ENCODE measurements around the gene PXDN.

PXDN gene

DNA sequence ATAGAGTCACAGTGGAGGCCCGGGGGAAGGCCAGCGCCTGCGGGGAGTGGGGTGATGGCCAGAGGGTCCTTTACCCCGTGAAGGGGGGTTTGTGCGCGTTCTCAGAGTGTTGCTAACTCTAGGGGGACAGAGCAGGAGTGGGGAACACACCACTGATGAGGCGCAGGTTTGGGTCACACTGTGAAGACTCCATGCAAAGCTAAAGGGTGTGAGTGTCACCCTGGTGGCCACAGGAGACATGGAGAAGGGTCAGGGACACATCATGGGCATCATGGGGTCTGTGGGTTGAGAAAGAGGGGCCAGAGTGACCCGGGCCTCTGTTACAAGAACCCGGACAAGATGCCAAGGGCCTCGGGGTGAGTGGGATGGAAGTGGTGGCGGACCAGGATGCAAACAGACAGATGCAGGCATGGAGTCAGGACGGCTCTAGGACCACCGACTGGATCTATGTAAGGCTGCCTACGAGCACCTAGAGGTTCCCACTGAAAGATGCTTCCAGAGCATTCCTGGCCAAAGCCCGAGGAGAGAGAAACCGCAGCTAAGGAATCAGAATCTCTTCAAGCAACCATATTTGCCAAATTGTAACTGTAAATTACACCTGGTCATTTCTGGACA lies 84.3 kb downstream of the PXDN start:
- no peak overlapping the region for H3K4me2 ChIP-seq (ENCODE audit: low read length)
- H3K4me3 ChIP-seq (ENCODE audit: low read length): no peak overlapping the region
- no peaks in the 10 kb centered on the region for H3K27me3 ChIP-seq (ENCODE audit: control insufficient read depth, insufficient read depth, low read length)
- H3K4me1 ChIP-seq (ENCODE audit: control insufficient read depth, insufficient read depth, low read length): peaks cover 20% of the 10 kb centered on the region
- H3K36me3 ChIP-seq (ENCODE audit: insufficient read depth, low read length): peaks cover 72% of the 10 kb centered on the region
- no peak overlapping the region for H3K9ac ChIP-seq (ENCODE audit: low read depth, low read length)
- H3K9me3 ChIP-seq (replicated peaks; ENCODE audit: low read length): no peaks in the 10 kb centered on the region

DNA sequence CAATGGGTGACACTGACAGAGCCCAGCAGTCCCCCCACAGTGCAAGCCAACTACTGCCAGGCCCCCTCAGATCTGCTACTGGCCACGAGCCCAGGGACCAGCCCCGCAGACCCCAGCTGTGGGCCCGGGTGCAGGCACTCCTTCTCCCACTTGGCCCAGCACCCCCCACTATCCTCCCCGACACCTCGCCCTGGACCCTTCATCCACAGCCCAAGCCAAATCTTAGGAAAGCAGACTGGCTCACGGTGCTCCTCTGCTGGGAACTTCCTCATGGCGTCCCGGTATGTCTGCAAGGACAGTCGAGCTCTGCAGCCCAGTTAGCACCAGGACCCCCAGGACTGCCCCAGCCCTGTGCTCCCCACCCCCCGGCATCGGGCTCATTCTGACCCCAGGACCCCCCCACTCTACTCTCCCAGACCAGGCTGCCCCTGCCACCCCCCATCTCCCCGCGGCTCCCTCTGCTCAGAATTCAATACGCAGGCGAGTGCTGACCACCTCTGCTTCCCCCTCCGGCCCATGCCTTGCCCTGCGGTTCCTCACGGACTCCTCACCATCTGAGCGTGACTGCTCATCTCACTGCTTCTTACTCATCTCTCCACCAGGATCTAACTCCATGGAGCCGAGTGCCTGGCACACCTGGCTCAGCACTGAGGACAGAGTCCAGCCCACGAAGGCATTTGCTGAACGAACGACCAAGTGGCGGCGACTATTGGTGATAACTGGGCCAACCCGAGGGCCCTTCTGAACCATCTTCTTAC lies 85.7 kb downstream of the PXDN start:
- H3K9me3 ChIP-seq (replicated peaks; ENCODE audit: low read length): no peaks in the 10 kb centered on the region
- peaks cover 34% of the 10 kb centered on the region for H3K4me1 ChIP-seq (ENCODE audit: control insufficient read depth, insufficient read depth, low read length)
- H3K4me3 ChIP-seq (ENCODE audit: low read length): no peak overlapping the region
- H3K36me3 ChIP-seq (ENCODE audit: insufficient read depth, low read length): peaks cover 57% of the 10 kb centered on the region
- no peaks in the 10 kb centered on the region for H3K27me3 ChIP-seq (ENCODE audit: control insufficient read depth, insufficient read depth, low read length)
- H3K9ac ChIP-seq (ENCODE audit: low read depth, low read length): no peak overlapping the region
- H3K4me2 ChIP-seq (ENCODE audit: low read length): no peak overlapping the region

GRCh38 chr2:1656961-1657841 lies 87.1 kb downstream of the PXDN start:
- H3K4me3 ChIP-seq (ENCODE audit: low read length): no peak overlapping the region
- H3K9me3 ChIP-seq (replicated peaks; ENCODE audit: low read length): no peaks in the 10 kb centered on the region
- H3K27me3 ChIP-seq (ENCODE audit: control insufficient read depth, insufficient read depth, low read length): no peaks in the 10 kb centered on the region
- H3K4me2 ChIP-seq (ENCODE audit: low read length): no peak overlapping the region
- H3K4me1 ChIP-seq (ENCODE audit: control insufficient read depth, insufficient read depth, low read length): peaks cover 48% of the 10 kb centered on the region
- H3K36me3 ChIP-seq (ENCODE audit: insufficient read depth, low read length): peaks cover 46% of the 10 kb centered on the region
- H3K9ac ChIP-seq (ENCODE audit: low read depth, low read length): no peak overlapping the region

- Histone ChIP-seq H3K27me3 (ENCODE audit: control insufficient read depth, insufficient read depth, low read length) (no peaks in the 10 kb centered on the region), H3K4me1 (ENCODE audit: control insufficient read depth, insufficient read depth, low read length) (peaks cover 55% of the 10 kb centered on the region), H3K36me3 (ENCODE audit: insufficient read depth, low read length) (peaks cover 46% of the 10 kb centered on the region), H3K9ac (ENCODE audit: low read depth, low read length) (peak overlapping the region; percentile 13), H3K9me3 (replicated peaks; ENCODE audit: low read length) (no peaks in the 10 kb centered on the region), H3K4me2 (ENCODE audit: low read length) (no peak overlapping the region), H3K4me3 (ENCODE audit: low read length) (no peak overlapping the region)
Observed at GRCh38 chr2:1656326-1656960, 87.9 kb downstream of the PXDN start.

- H3K36me3 ChIP-seq (ENCODE audit: insufficient read depth, low read length): peaks cover 46% of the 10 kb centered on the region
- no peaks in the 10 kb centered on the region for H3K9me3 ChIP-seq (replicated peaks; ENCODE audit: low read length)
- H3K27me3 ChIP-seq (ENCODE audit: control insufficient read depth, insufficient read depth, low read length): no peaks in the 10 kb centered on the region
- no peak overlapping the region for H3K4me3 ChIP-seq (ENCODE audit: low read length)
- H3K4me2 ChIP-seq (ENCODE audit: low read length): no peak overlapping the region
- peak overlapping the region; percentile 86 for H3K9ac ChIP-seq (ENCODE audit: low read depth, low read length)
- peaks cover 65% of the 10 kb centered on the region for H3K4me1 ChIP-seq (ENCODE audit: control insufficient read depth, insufficient read depth, low read length)
Observed at GRCh38 chr2:1655461-1655860, 88.9 kb downstream of the PXDN start.

GRCh38 chr2:1654696-1655374 lies 89.5 kb downstream of the PXDN start:
- no peaks in the 10 kb centered on the region for H3K27me3 ChIP-seq (ENCODE audit: control insufficient read depth, insufficient read depth, low read length)
- peaks cover 46% of the 10 kb centered on the region for H3K36me3 ChIP-seq (ENCODE audit: insufficient read depth, low read length)
- H3K4me1 ChIP-seq (ENCODE audit: control insufficient read depth, insufficient read depth, low read length): peaks cover 66% of the 10 kb centered on the region
- H3K4me3 ChIP-seq (ENCODE audit: low read length): peak overlapping the region; percentile 16
- no peaks in the 10 kb centered on the region for H3K9me3 ChIP-seq (replicated peaks; ENCODE audit: low read length)
- peak overlapping the region; percentile 67 for H3K4me2 ChIP-seq (ENCODE audit: low read length)
- H3K9ac ChIP-seq (ENCODE audit: low read depth, low read length): peak overlapping the region; percentile 86

DNA sequence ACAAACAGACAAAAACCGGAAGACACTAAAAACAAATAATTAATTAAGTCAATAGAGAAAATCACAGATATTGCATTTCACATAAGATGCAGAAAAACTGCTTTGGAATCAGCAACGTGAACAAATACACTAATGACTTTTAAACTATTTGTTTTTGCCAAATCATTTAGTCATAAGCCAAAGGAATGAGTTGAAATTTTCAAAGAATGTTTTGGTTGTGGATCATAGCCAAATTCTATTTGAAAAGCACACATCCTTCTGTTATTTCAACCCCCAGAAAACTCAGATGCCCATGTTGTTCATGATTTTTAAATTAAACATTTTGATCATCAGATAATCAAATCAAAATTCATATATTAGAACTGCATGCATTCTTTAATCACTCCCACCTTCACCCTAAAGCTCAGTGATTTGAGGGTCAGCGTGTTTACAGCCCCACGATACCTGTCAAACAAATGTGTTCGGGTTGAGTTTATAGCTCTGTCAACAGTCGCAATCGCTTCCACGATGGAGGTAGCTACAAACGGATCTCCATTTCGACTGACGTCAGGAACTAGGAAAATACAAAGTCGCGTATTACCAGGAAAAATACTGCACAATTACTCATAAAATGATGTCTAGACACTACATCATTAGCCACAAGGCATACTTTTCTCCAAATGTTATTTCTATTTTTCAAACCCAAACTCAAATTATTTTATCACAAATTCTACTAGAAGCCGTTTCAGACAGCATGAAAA lies 90.2 kb downstream of the PXDN start:
- Histone ChIP-seq H3K27me3 (ENCODE audit: control insufficient read depth, insufficient read depth, low read length) (no peaks in the 10 kb centered on the region), H3K9ac (ENCODE audit: low read depth, low read length) (peak overlapping the region; percentile 86), H3K9me3 (replicated peaks; ENCODE audit: low read length) (no peaks in the 10 kb centered on the region), H3K36me3 (ENCODE audit: insufficient read depth, low read length) (peaks cover 46% of the 10 kb centered on the region), H3K4me3 (ENCODE audit: low read length) (peak overlapping the region; percentile 22), H3K4me2 (ENCODE audit: low read length) (peak overlapping the region; percentile 67), H3K4me1 (ENCODE audit: control insufficient read depth, insufficient read depth, low read length) (peaks cover 66% of the 10 kb centered on the region)

DNA sequence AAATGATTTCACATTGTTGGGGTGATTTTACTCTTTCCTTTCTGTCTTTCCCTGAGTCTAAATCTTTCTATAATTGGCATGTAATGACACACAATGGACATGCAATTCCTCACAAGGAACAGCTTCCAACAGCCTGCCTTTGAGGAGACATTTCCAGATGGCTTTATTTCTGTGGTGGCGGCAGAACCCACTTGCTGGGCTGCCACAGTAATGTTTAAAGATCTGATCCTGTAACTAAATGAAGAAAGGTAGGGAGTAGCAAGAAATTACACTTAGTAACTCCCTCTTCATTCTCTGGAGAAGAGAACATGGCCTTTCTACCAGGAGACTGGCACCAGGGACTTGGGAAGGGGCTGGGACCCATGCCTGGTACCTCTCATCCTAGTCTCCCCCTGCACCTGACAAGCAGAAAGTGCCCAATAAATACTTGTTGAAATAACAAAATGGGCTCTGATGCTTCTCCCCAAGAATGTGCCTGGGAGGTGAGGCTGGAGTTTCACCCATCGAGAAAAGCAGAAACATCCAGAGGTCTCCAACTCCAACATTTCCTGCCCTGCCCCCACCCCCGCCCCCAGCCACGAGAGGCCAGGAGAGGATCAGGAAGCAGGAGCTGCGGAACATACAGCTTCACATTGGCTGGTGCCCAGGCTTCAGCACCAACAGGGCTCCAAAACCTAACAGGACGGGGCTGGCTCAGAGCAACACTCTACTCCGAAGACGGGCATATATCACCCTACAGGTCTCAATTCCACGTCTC lies 92.1 kb downstream of the PXDN start:
- Histone ChIP-seq H3K4me1 (ENCODE audit: control insufficient read depth, insufficient read depth, low read length) (peaks cover 68% of the 10 kb centered on the region), H3K9ac (ENCODE audit: low read depth, low read length) (peak overlapping the region; percentile 86), H3K27me3 (ENCODE audit: control insufficient read depth, insufficient read depth, low read length) (no peaks in the 10 kb centered on the region), H3K4me3 (ENCODE audit: low read length) (peak overlapping the region; percentile 9), H3K9me3 (replicated peaks; ENCODE audit: low read length) (no peaks in the 10 kb centered on the region), H3K4me2 (ENCODE audit: low read length) (peak overlapping the region; percentile 46), H3K36me3 (ENCODE audit: insufficient read depth, low read length) (peaks cover 54% of the 10 kb centered on the region)

DNA sequence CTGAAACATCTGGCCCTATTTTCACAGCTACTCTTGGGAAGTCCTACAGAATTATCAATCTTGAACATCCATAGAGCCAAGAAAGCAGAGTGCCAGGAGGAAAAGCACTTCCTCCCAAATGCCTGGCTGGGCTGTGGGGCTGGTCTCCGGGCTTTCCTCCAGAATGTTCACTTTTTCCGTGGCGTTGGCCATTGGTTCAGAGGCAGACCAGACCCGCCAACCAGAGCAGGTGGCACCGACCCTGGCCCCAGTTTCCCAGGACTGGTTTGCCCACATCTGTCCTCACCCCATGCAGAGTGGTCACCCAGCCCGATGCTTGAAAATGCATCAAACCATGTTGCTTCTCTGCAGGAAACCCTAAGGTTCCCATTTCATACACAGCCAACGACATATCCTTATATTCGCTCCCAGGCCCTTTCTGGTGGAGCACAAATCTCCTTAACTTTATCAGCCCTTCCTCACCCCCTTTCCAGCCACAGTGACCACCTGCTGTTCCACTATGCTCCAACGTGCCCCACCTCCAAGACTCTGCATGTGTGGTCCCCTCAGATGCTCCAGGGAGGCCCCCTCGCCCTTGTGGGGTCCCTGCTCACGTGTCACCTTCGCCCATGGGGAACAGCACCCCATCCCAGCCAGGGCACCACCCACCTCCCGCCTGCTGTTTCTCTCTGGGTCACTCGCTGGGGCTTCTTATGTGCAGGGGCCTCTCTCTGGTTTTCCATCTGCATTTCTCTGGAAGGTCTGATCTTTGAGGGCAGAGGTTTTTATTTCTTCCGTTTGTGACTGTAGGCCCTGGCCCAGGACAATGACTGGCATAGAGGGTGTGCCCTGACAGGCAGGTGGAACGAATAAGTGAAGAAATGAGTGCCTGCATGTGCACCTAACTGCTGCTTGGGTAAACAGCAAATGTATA lies 92.9 kb downstream of the PXDN start:
- H3K36me3 ChIP-seq (ENCODE audit: insufficient read depth, low read length): peaks cover 54% of the 10 kb centered on the region
- no peak overlapping the region for H3K4me2 ChIP-seq (ENCODE audit: low read length)
- peak overlapping the region; percentile 86 for H3K9ac ChIP-seq (ENCODE audit: low read depth, low read length)
- no peak overlapping the region for H3K4me3 ChIP-seq (ENCODE audit: low read length)
- no peaks in the 10 kb centered on the region for H3K9me3 ChIP-seq (replicated peaks; ENCODE audit: low read length)
- peaks cover 66% of the 10 kb centered on the region for H3K4me1 ChIP-seq (ENCODE audit: control insufficient read depth, insufficient read depth, low read length)
- no peaks in the 10 kb centered on the region for H3K27me3 ChIP-seq (ENCODE audit: control insufficient read depth, insufficient read depth, low read length)
